IMR-90 (cell line): ENCODE data around the gene SVIL. TPM values are rescaled to one million over a fixed set of nuclear protein-coding genes. Genes with fewer than 3 reads are reported as not detected.

Experiments
- ATAC-seq: fragments of 200-7000 bp; cut with Tn5 transposase; 2 replicates; pipeline ENCODE4 v1.9.1; 2020; ENCODE audit warnings: low read depth, mild to moderate bottlenecking, moderate library complexity
- BruUV-seq: library from RNA; stranded (reverse); fragments of 400-500 nt; replicated peaks from 2 replicates; lab custom pipeline; 2021; lab: Mats Ljungman, UMichigan
- CTCF ChIA-PET: fragments of 300-600 bp; formaldehyde crosslinking; extraction: SDS; loops from one replicate; lab custom pipeline; 2021; ENCODE audit warnings: antibody characterized with exemption; lab: Yijun Ruan, JAX
- POLR2A ChIA-PET: fragments of 300-600 bp; sonication (Branson Sonifier 250); formaldehyde crosslinking; loops from one replicate; lab custom pipeline; 2022; ENCODE audit warnings: antibody characterized with exemption; ENCODE audit not compliant: unreplicated experiment; lab: Charles Lee
- DNase-seq: peaks from one replicate; pipeline ENCODE4 v3.0.0; 2013
- H2AFZ ChIP-seq: replicated peaks from 2 replicates; pipeline ENCODE3; 2013; ENCODE audit warnings: low read length, mild to moderate bottlenecking; ENCODE audit not compliant: poor library complexity
- H2AK5ac ChIP-seq: 2 replicates; pipeline ENCODE4 v1.6.1; 2013; ENCODE audit warnings: low read depth, low read length, inconsistent platforms
- H2AK9ac ChIP-seq: replicated peaks from 2 replicates; pipeline ENCODE3; 2013; ENCODE audit warnings: mild to moderate bottlenecking, low read depth, low read length, moderate library complexity; ENCODE audit not compliant: poor library complexity
- H2BK120ac ChIP-seq: 2 replicates; pipeline ENCODE4 v1.6.1; 2013; ENCODE audit warnings: low read depth, low read length, inconsistent platforms
- H2BK15ac ChIP-seq: 3 replicates; pipeline ENCODE4 v1.6.1; 2013; ENCODE audit warnings: low read depth, low read length, inconsistent platforms
- H2BK20ac ChIP-seq: 2 replicates; pipeline ENCODE4 v1.6.1; 2013; ENCODE audit warnings: low read depth, mild to moderate bottlenecking, inconsistent platforms, low read length, moderate library complexity
- H2BK5ac ChIP-seq: 2 replicates; pipeline ENCODE4 v1.6.1; 2013; ENCODE audit warnings: mild to moderate bottlenecking, low read depth, low read length, inconsistent platforms; ENCODE audit not compliant: poor library complexity, severe bottlenecking
- H3K14ac ChIP-seq: replicated peaks from 2 replicates; pipeline ENCODE4 v1.6.1; 2013; ENCODE audit warnings: low read depth, low read length, inconsistent platforms
- H3K18ac ChIP-seq: 2 replicates; pipeline ENCODE4 v1.6.1; 2013; ENCODE audit warnings: low read depth, low read length, control low read depth
- H3K23ac ChIP-seq: 2 replicates; pipeline ENCODE4 v1.6.1; 2013; ENCODE audit warnings: low read depth, low read length, inconsistent platforms
- H3K27ac ChIP-seq: 2 replicates; pipeline ENCODE4 v1.5.1; 2013; ENCODE audit warnings: mild to moderate bottlenecking, control low read depth, low read length; ENCODE audit not compliant: insufficient read depth
- H3K27me3 ChIP-seq: 2 replicates; pipeline ENCODE4 v1.6.1; 2013; ENCODE audit warnings: low read length; ENCODE audit not compliant: control insufficient read depth, insufficient read depth
- H3K36me3 ChIP-seq: 2 replicates; pipeline ENCODE4 v1.6.1; 2013; ENCODE audit warnings: low read length, mixed read lengths; ENCODE audit not compliant: control insufficient read depth, insufficient read depth
- H3K4ac ChIP-seq: 2 replicates; pipeline ENCODE4 v1.6.1; 2013; ENCODE audit warnings: low read depth, low read length, inconsistent platforms
- H3K4me1 ChIP-seq: 2 replicates; pipeline ENCODE4 v1.6.1; 2013; ENCODE audit warnings: low read length, mixed read lengths; ENCODE audit not compliant: control insufficient read depth, insufficient read depth
- H3K4me2 ChIP-seq: 2 replicates; pipeline ENCODE4 v1.6.1; 2013; ENCODE audit warnings: low read depth, mild to moderate bottlenecking, control low read depth, low read length, moderate library complexity
- H3K4me3 ChIP-seq: 2 replicates; pipeline ENCODE4 v1.5.1; 2013; ENCODE audit warnings: low read depth, mild to moderate bottlenecking, control low read depth, low read length, moderate library complexity; ENCODE audit not compliant: insufficient read depth
- H3K56ac ChIP-seq: 2 replicates; pipeline ENCODE4 v1.6.1; 2013; ENCODE audit warnings: low read length, inconsistent platforms; ENCODE audit not compliant: insufficient read depth; ENCODE audit errors: extremely low read depth
- H3K79me1 ChIP-seq, 2 experiments: 2 replicates each; pipeline ENCODE4 v1.6.1; 2013; ENCODE audit warnings: low read length in 2 of 2, inconsistent platforms in 1 of 2, low read depth in 1 of 2
- H3K9ac ChIP-seq: 2 replicates; pipeline ENCODE4 v1.6.1; 2013; ENCODE audit warnings: low read depth, low read length, control low read depth
- H3K9me1 ChIP-seq: 2 replicates; pipeline ENCODE4 v1.6.1; 2013; ENCODE audit warnings: low read length, inconsistent platforms; ENCODE audit not compliant: insufficient read depth
- H3K9me3 ChIP-seq: 2 replicates; pipeline ENCODE4 v1.6.1; 2013; ENCODE audit warnings: low read length; ENCODE audit not compliant: control insufficient read depth, insufficient read depth
- H4K20me1 ChIP-seq: 2 replicates; pipeline ENCODE4 v1.6.1; 2013; ENCODE audit warnings: low read length, inconsistent platforms; ENCODE audit not compliant: insufficient read depth
- H4K5ac ChIP-seq: 2 replicates; pipeline ENCODE4 v1.6.1; 2013; ENCODE audit warnings: mild to moderate bottlenecking, low read depth, low read length, control low read depth
- H4K8ac ChIP-seq, 2 experiments: 2 replicates each; pipeline ENCODE4 v1.6.1; 2013; ENCODE audit warnings: low read depth in 2 of 2, low read length in 2 of 2, control low read depth in 1 of 2, inconsistent platforms in 1 of 2
- H4K91ac ChIP-seq: 2 replicates; pipeline ENCODE4 v1.6.1; 2013; ENCODE audit warnings: low read depth, low read length, inconsistent platforms; ENCODE audit not compliant: insufficient read depth
- BHLHE40 ChIP-seq: fragments of 150-350 bp; IDR thresholded peaks from 2 replicates; pipeline ENCODE4 v1.6.1; 2016; ENCODE audit warnings: mild to moderate bottlenecking, low read depth, low read length
- ELK1 ChIP-seq: fragments of 150-350 bp; IDR thresholded peaks from 2 replicates; pipeline ENCODE4 v1.6.1; 2016; ENCODE audit warnings: low read depth, mild to moderate bottlenecking, low read length, moderate library complexity, borderline replicate concordance
- MAFK ChIP-seq: IDR thresholded peaks from 2 replicates; pipeline ENCODE4 v1.6.1; 2012; ENCODE audit warnings: low read depth, low read length, improper control_type of control experiment
- MXI1 ChIP-seq: IDR thresholded peaks from 2 replicates; pipeline ENCODE4 v1.6.1; 2012; ENCODE audit warnings: low read depth, mild to moderate bottlenecking, low read length, moderate library complexity, borderline replicate concordance
- RAD21 ChIP-seq: IDR thresholded peaks from 2 replicates; pipeline ENCODE4 v1.6.1; 2012; ENCODE audit warnings: low read length, improper control_type of control experiment
- SMC3 ChIP-seq: fragments of 150-350 bp; IDR thresholded peaks from 2 replicates; pipeline ENCODE4 v1.6.1; 2016; ENCODE audit warnings: low read depth, mild to moderate bottlenecking, antibody characterized with exemption, low read length, moderate library complexity
- WGBS, 2 experiments: methylation state at CpG; one replicate each; pipeline versions ENCODE4 v1.1.5 to v1.1.7; 2013; ENCODE audit warnings: missing lambda C conversion rate in 2 of 2; ENCODE audit not compliant: insufficient read length in 1 of 2; ENCODE audit errors: extremely low coverage in 2 of 2; 5-methylcytosine and 5-hydroxymethylcytosine counted together
- dilution Hi-C: fragments of 300-500 bp; cut with HindIII; formaldehyde crosslinking; loops from one replicate; pipeline ENCODE4 v1.14.3; 2018; ENCODE audit warnings: low sequenced_read_pairs; ENCODE audit not compliant: unreplicated experiment
- in situ Hi-C: fragments of 300-500 bp; cut with MboI; formaldehyde crosslinking; loops from 3 replicates; pipeline ENCODE4 v1.14.3; 2019; ENCODE audit warnings: low sequenced_read_pairs, inconsistent platforms, mixed read lengths
- intact Hi-C: fragments of 100-400 bp; cut with micrococcal nuclease; formaldehyde crosslinking; loops from 2 replicates; pipeline ENCODE4 v1.10.0; 2022
- polyA plus RNA-seq, 3 experiments: library from polyadenylated mRNA; depleted of rRNA; stranded (reverse); fragments of >200 nt; gene quantifications; 2 replicates each; pipeline ENCODE4 v1.2.3, GENCODE V29; 2012; ENCODE audit warnings: low replicate concordance in 1 of 3
- total RNA-seq: library from RNA; depleted of rRNA; stranded (reverse); fragments of >200 nt; gene quantifications from 2 replicates; pipeline ENCODE4 v1.2.3, GENCODE V29; 2012

The SVIL gene
- total and polyA plus RNA-seq, 2 of the 4 experiments (the other 2 are of a cell fraction) = 11.5 to 11.6 TPM

GRCh38 chr10:29524720-29525119, 110.1 kb downstream of the SVIL start:
- ATAC-seq = no peak
- H3K27ac ChIP-seq = no peak overlapping the region
- H3K9ac ChIP-seq = no peak overlapping the region
- no peak for DNase-seq
- H4K91ac ChIP-seq = no peak overlapping the region
- H2BK20ac ChIP-seq = no peak overlapping the region
- no TSS peak for BruUV-seq
- no peak overlapping the region for H3K56ac ChIP-seq
- H3K9me1 ChIP-seq = no peaks in the 10 kb centered on the region
- no peak overlapping the region for H2AK9ac ChIP-seq
- in situ Hi-C loops = no loop called here
- H2AK5ac ChIP-seq = no peak overlapping the region
- H4K8ac ChIP-seq = no peak overlapping the region
- H3K4me2 ChIP-seq = no peak overlapping the region
- H3K23ac ChIP-seq = no peak overlapping the region
- no peak overlapping the region for H2BK120ac ChIP-seq
- TF ChIP-seq BHLHE40 = no peak
- no peak for TF ChIP-seq RAD21
- no peak for TF ChIP-seq ELK1
- TF ChIP-seq SMC3 = no peak
- TF ChIP-seq MAFK = no peak
- TF ChIP-seq MXI1 = no peak
- no peak overlapping the region for H3K4me3 ChIP-seq
- dilution Hi-C loops = no loop called here
- CTCF ChIA-PET = interaction anchor here (2.3 kb wide), 1 partner anchor 11 kb away, joined by 8 read pairs; no protein-coding TSS in a partner anchor
- WGBS, 2 experiments = 65% methylated on average over 2 of the region's 9 CpGs; no CpG with 5 or more reads in 1 of the 2 experiments
- H3K14ac ChIP-seq = no peak overlapping the region
- H3K9me3 ChIP-seq = no peaks in the 10 kb centered on the region
- POLR2A ChIA-PET = no interaction called here
- 0 out of 4 replicates have a peak, but pooled peaks cover 0 to 9% of the 10 kb centered on the region in 2 experiments for H3K79me1 ChIP-seq
- no peak overlapping the region for H3K18ac ChIP-seq
- H4K20me1 ChIP-seq = no peaks in the 10 kb centered on the region; the same call in 1 of the 2 replicates
- no peak overlapping the region for H2BK5ac ChIP-seq
- no peak overlapping the region for H3K4ac ChIP-seq
- no peaks in the 10 kb centered on the region for H3K4me1 ChIP-seq
- H2BK15ac ChIP-seq = no peak overlapping the region
- no peak overlapping the region for H2AFZ ChIP-seq
- no peak overlapping the region for H4K5ac ChIP-seq
- peaks cover 38% of the 10 kb centered on the region for H3K36me3 ChIP-seq
- intact Hi-C loops = no loop called here
- no peaks in the 10 kb centered on the region for H3K27me3 ChIP-seq
